Measurements from ENCODE around the gene MAP3K12. TPM values are rescaled to one million over a fixed set of nuclear protein-coding genes. Genes with fewer than 3 reads are reported as not detected.

The MAP3K12 gene
- total and polyA plus RNA-seq, 2 of the 13 experiments (the other 11 are each of a cell fraction or from before 2014, with no cell fraction given), result 0.20 to 1.1 TPM

- TSS peak; percentile 10 for BruUV-seq (replicated peaks)
- Histone ChIP-seq H3K4me3 (replicated peaks in 1 of 3; ENCODE audit: insufficient read depth in 1 of 3, low read depth in 2 of 3, low read length in 3 of 3) (no peak overlapping the region), H2AFZ (ENCODE audit: low read length) (no peak overlapping the region), H3K9ac (ENCODE audit: insufficient read depth, low read depth, low read length) (no peak overlapping the region), H3K9me3 (ENCODE audit: low read length) (no peaks in the 10 kb centered on the region), H3K27me3 (ENCODE audit: control insufficient read depth in 1 of 2, insufficient read depth in 2 of 2, low read length in 2 of 2) (no peaks in the 10 kb centered on the region), H3K36me3 (replicated peaks in 1 of 2; ENCODE audit: control insufficient read depth in 1 of 2, insufficient read depth in 2 of 2, low read length in 2 of 2) (peaks cover 47 to 94% of the 10 kb centered on the region in 2 experiments), H3K4me2 (ENCODE audit: low read depth, low read length) (no peak overlapping the region), H3K27ac (ENCODE audit: extremely low read length, insufficient read depth, low read length) (no peak overlapping the region), H4K20me1 (ENCODE audit: insufficient read depth, low read length) (peaks cover 39% of the 10 kb centered on the region), H3K4me1 (ENCODE audit: insufficient read depth, low read length) (no peaks in the 10 kb centered on the region; the same call in 1 of the 2 replicates), H3K79me2 (ENCODE audit: insufficient read depth, low read length) (peaks cover 26% of the 10 kb centered on the region)
- no peak for FAIRE-seq
- ChIA-PET POLR2A (interaction anchor here (1.3 to 2.1 kb wide), 5 partner anchors 8 to 33 kb away, joined by 4 to 10 read pairs (median 5); partner anchors contain the start of gene TARBP2), CTCF (ENCODE audit: low intra/inter-chr PET ratio, low total read pairs) (no interaction called here)
- no peak for ATAC-seq
- intact Hi-C loops (cut with micrococcal nuclease; ENCODE audit: unreplicated experiment), result loop anchor here (5.0 kb wide), 1 partner anchor 33 kb away; the partner anchor contains the start of gene NPFF
- in situ Hi-C loops (cut with HindIII; ENCODE audit: extremely low pct_ligation_motif_present, low pct_unique_long_range_greater_than_20kb), result no loop called here
- 94% methylated on average over 2 of the region's 2 CpGs for WGBS (ENCODE audit: low lambda C conversion rate)
- TF ChIP-seq POLR2AphosphoS2 (IDR thresholded peaks at IDR 0.05; ENCODE audit: low read depth, low read length) (peak; percentile 31; the same call in 1 of the 2 replicates), ZSCAN31 (CRISPR knock-in tag; IDR thresholded peaks at IDR 0.05; ENCODE audit: low read depth) (no peak), RBFOX2 (IDR thresholded peaks at IDR 0.05; ENCODE audit: low read depth, low read length) (peak; percentile 48; the same call in 1 of the 2 replicates)
- no peak for DNase-seq (ENCODE audit: low spot score)
Observed at GRCh38 chr12:53474077-53474476, 25.2 kb downstream of the MAP3K12 start.

GRCh38 chr12:53472056-53472582, 27.1 kb downstream of the MAP3K12 start:
- Histone ChIP-seq H3K4me3 (replicated peaks in 1 of 3; ENCODE audit: insufficient read depth in 1 of 3, low read depth in 2 of 3, low read length in 3 of 3) (no peak overlapping the region), H3K4me2 (ENCODE audit: low read depth, low read length) (no peak overlapping the region), H3K36me3 (replicated peaks in 1 of 2; ENCODE audit: control insufficient read depth in 1 of 2, insufficient read depth in 2 of 2, low read length in 2 of 2) (peaks cover 52 to 96% of the 10 kb centered on the region in 2 experiments), H3K9me3 (ENCODE audit: low read length) (no peaks in the 10 kb centered on the region), H3K79me2 (ENCODE audit: insufficient read depth, low read length) (peaks cover 30% of the 10 kb centered on the region), H3K4me1 (ENCODE audit: insufficient read depth, low read length) (no peaks in the 10 kb centered on the region; the same call in 1 of the 2 replicates), H3K9ac (ENCODE audit: insufficient read depth, low read depth, low read length) (no peak overlapping the region), H2AFZ (ENCODE audit: low read length) (no peak overlapping the region), H4K20me1 (ENCODE audit: insufficient read depth, low read length) (peaks cover 43% of the 10 kb centered on the region), H3K27me3 (ENCODE audit: control insufficient read depth in 1 of 2, insufficient read depth in 2 of 2, low read length in 2 of 2) (no peaks in the 10 kb centered on the region), H3K27ac (ENCODE audit: extremely low read length, insufficient read depth, low read length) (no peak overlapping the region)
- TSS peak; percentile 2 for BruUV-seq (replicated peaks)
- FAIRE-seq (no peak), ATAC-seq (no peak), DNase-seq (ENCODE audit: low spot score) (no peak)
- TF ChIP-seq ZNF598 (CRISPR knock-in tag; IDR thresholded peaks at IDR 0.05; ENCODE audit: borderline replicate concordance) (no peak), FOXJ3 (CRISPR knock-in tag; IDR thresholded peaks at IDR 0.05; ENCODE audit: borderline replicate concordance) (no peak), RBFOX2 (IDR thresholded peaks at IDR 0.05; ENCODE audit: low read depth, low read length) (peak; percentile 45; the same call in 1 of the 2 replicates), MAFG (CRISPR knock-in tag; IDR thresholded peaks at IDR 0.05) (no peak), ZNF790 (CRISPR knock-in tag; IDR thresholded peaks at IDR 0.05; ENCODE audit: borderline replicate concordance) (no peak), IRF2 (CRISPR knock-in tag; IDR thresholded peaks at IDR 0.05) (no peak), ZBTB7B (CRISPR knock-in tag; IDR thresholded peaks at IDR 0.05) (no peak), KLF15 (CRISPR knock-in tag; IDR thresholded peaks at IDR 0.05; ENCODE audit: borderline replicate concordance) (no peak), HOXA9 (CRISPR knock-in tag; IDR thresholded peaks at IDR 0.05; ENCODE audit: borderline replicate concordance) (no peak)
- ChIA-PET CTCF (ENCODE audit: low intra/inter-chr PET ratio, low total read pairs) (no interaction called here), POLR2A (interaction anchor here (0.7 to 2.1 kb wide), 3 partner anchors 10 to 24 kb away, joined by 3 to 10 read pairs (median 3); no protein-coding TSS in a partner anchor)
- intact Hi-C loops (cut with micrococcal nuclease; ENCODE audit: unreplicated experiment) (loop anchor here (5.0 kb wide), 1 partner anchor 35 kb away; the partner anchor contains the start of gene NPFF), in situ Hi-C loops (cut with HindIII; ENCODE audit: extremely low pct_ligation_motif_present, low pct_unique_long_range_greater_than_20kb) (no loop called here)
- WGBS (ENCODE audit: low lambda C conversion rate), result 100% methylated on average over 1 of the region's 1 CpG

Data from HepG2 (cell line).